Prostate gland (tissue), 2 donors: ENCODE measurements around the gene CRTAC1.

ENCODE experiments used
- CTCF ChIP-seq, 4 experiments: fragments of 200-600 bp in 2 of 4; fragments of 450-650 bp in 2 of 4; sonication (generic) in 2 of 4; IDR thresholded peaks; 1 replicate in 3 of 4; 2 replicates in 1 of 4; pipeline ENCODE4 v1.5.1; 2016 to 2019; ENCODE audit warnings: antibody characterized with exemption in 4 of 4, mild to moderate bottlenecking in 2 of 4, moderate library complexity in 2 of 4
- POLR2AphosphoS5 ChIP-seq: sonication (generic); formaldehyde crosslinking; IDR thresholded peaks from one replicate; pipeline ENCODE4 v1.6.1; 2017; ENCODE audit warnings: antibody characterized with exemption

GRCh38 chr10:97904018-97904381, 126.4 kb downstream of the CRTAC1 start:
- TF ChIP-seq CTCF (IDR thresholded peaks at IDR 0.05) (no peak), POLR2AphosphoS5 (no peak)
